H1 (cell line): ENCODE measurements around the gene DDX47.

ENCODE experiments used
- BCL11A ChIP-seq, 2 experiments: IDR thresholded peaks; one replicate each; pipeline ENCODE4 v1.6.1; 2011; ENCODE audit warnings: low read depth in 2 of 2, low read length in 2 of 2, mild to moderate bottlenecking in 2 of 2
- BRCA1 ChIP-seq: IDR thresholded peaks from 2 replicates; pipeline ENCODE4 v1.6.1; 2012; ENCODE audit warnings: low read depth, low read length, improper control_type of control experiment
- CEBPB ChIP-seq: IDR thresholded peaks from 2 replicates; pipeline ENCODE4 v1.6.1; 2012; ENCODE audit warnings: low read depth, low read length
- EZH2 ChIP-seq: fragments of 200-600 bp; sonication (generic); IDR thresholded peaks from 2 replicates; pipeline ENCODE4 v1.7.1; 2012; ENCODE audit warnings: low read depth, mild to moderate bottlenecking, moderate library complexity, low read length, inconsistent platforms; ENCODE audit not compliant: severe bottlenecking
- FOSL1 ChIP-seq: IDR thresholded peaks from 2 replicates; pipeline ENCODE4 v1.6.1; 2011; ENCODE audit warnings: mild to moderate bottlenecking, low read depth, low read length, moderate library complexity; ENCODE audit not compliant: insufficient read depth
- NRF1 ChIP-seq: IDR thresholded peaks from 2 replicates; pipeline ENCODE4 v1.6.1; 2011; ENCODE audit warnings: mild to moderate bottlenecking, low read depth, low read length, improper control_type of control experiment
- POLR2AphosphoS5 ChIP-seq: IDR thresholded peaks from 2 replicates; pipeline ENCODE4 v1.6.1; 2011; ENCODE audit warnings: low read depth, low read length
- RFX5 ChIP-seq: IDR thresholded peaks from 2 replicates; pipeline ENCODE4 v1.6.1; 2011; ENCODE audit warnings: low read depth, low read length, improper control_type of control experiment, borderline replicate concordance
- SP2 ChIP-seq: IDR thresholded peaks from 2 replicates; pipeline ENCODE4 v1.6.1; 2012; ENCODE audit warnings: mild to moderate bottlenecking, low read length, inconsistent platforms
- TF ChIP-seq, protein P1 (sequence below), 3 experiments: IDR thresholded peaks; 1 replicate in 2 of 3; 2 replicates in 1 of 3; pipeline versions ENCODE4 v1.5.1 to v1.6.1; 2011; ENCODE audit warnings: low read length in 3 of 3, mild to moderate bottlenecking in 3 of 3, inconsistent platforms in 2 of 3, low read depth in 1 of 3, moderate library complexity in 1 of 3; ENCODE audit not compliant: insufficient read depth in 1 of 3; ENCODE audit errors: control extremely low read depth in 1 of 3
- TF ChIP-seq, protein P2 (sequence below): IDR thresholded peaks from 2 replicates; pipeline ENCODE4 v1.6.1; 2011; ENCODE audit warnings: low read depth, mild to moderate bottlenecking, low read length; ENCODE audit not compliant: insufficient read depth
- TF ChIP-seq, protein P3 (sequence below): IDR thresholded peaks from 2 replicates; pipeline ENCODE4 v1.6.1; 2011; ENCODE audit warnings: low read length, improper control_type of control experiment
- TF ChIP-seq, protein P4 (sequence below): fragments of 300-600 bp; sonication (generic); IDR thresholded peaks from 2 replicates; pipeline ENCODE4 v1.7.1; 2012; ENCODE audit warnings: low read length, moderate library complexity, mild to moderate bottlenecking, inconsistent platforms; ENCODE audit not compliant: insufficient replicate concordance

DNA sequence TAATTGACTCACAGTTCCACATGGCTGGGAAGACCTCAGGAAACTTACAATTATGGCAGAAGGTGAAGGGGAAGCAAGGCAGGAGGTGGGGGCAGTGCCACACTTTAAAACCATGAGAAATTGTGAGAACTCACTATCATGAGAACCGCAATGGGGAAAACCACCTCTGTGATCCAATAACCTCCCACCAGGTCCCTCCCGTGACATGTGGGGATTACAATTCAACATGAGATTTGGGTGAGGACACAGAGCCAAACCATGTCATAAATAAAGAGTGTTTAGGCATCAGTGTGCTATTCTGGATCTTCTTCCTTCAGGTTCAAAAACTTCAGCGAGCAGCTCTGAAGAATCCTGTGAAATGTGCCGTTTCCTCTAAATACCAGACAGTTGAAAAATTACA lies 9.7 kb downstream of the DDX47 start:
- TF ChIP-seq BCL11A (IDR thresholded peaks at IDR 0.05; ENCODE audit: low read depth in 2 of 2, low read length in 2 of 2), result no peak
- TF ChIP-seq, protein P1, sequence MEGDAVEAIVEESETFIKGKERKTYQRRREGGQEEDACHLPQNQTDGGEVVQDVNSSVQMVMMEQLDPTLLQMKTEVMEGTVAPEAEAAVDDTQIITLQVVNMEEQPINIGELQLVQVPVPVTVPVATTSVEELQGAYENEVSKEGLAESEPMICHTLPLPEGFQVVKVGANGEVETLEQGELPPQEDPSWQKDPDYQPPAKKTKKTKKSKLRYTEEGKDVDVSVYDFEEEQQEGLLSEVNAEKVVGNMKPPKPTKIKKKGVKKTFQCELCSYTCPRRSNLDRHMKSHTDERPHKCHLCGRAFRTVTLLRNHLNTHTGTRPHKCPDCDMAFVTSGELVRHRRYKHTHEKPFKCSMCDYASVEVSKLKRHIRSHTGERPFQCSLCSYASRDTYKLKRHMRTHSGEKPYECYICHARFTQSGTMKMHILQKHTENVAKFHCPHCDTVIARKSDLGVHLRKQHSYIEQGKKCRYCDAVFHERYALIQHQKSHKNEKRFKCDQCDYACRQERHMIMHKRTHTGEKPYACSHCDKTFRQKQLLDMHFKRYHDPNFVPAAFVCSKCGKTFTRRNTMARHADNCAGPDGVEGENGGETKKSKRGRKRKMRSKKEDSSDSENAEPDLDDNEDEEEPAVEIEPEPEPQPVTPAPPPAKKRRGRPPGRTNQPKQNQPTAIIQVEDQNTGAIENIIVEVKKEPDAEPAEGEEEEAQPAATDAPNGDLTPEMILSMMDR (IDR thresholded peaks at IDR 0.05; ENCODE audit: control extremely low read depth in 1 of 3, insufficient read depth in 1 of 3, low read depth in 1 of 3, low read length in 3 of 3), result no peak
- TF ChIP-seq, protein P2, sequence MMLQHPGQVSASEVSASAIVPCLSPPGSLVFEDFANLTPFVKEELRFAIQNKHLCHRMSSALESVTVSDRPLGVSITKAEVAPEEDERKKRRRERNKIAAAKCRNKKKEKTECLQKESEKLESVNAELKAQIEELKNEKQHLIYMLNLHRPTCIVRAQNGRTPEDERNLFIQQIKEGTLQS, result no peak
- no peak for TF ChIP-seq NRF1
- TF ChIP-seq SP2, result no peak
- TF ChIP-seq FOSL1, result no peak
- TF ChIP-seq, protein P3, sequence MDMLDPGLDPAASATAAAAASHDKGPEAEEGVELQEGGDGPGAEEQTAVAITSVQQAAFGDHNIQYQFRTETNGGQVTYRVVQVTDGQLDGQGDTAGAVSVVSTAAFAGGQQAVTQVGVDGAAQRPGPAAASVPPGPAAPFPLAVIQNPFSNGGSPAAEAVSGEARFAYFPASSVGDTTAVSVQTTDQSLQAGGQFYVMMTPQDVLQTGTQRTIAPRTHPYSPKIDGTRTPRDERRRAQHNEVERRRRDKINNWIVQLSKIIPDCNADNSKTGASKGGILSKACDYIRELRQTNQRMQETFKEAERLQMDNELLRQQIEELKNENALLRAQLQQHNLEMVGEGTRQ, result no peak
- no peak for TF ChIP-seq EZH2
- TF ChIP-seq CEBPB, result no peak
- no peak for TF ChIP-seq RFX5
- no peak for TF ChIP-seq POLR2AphosphoS5
- TF ChIP-seq, protein P4, sequence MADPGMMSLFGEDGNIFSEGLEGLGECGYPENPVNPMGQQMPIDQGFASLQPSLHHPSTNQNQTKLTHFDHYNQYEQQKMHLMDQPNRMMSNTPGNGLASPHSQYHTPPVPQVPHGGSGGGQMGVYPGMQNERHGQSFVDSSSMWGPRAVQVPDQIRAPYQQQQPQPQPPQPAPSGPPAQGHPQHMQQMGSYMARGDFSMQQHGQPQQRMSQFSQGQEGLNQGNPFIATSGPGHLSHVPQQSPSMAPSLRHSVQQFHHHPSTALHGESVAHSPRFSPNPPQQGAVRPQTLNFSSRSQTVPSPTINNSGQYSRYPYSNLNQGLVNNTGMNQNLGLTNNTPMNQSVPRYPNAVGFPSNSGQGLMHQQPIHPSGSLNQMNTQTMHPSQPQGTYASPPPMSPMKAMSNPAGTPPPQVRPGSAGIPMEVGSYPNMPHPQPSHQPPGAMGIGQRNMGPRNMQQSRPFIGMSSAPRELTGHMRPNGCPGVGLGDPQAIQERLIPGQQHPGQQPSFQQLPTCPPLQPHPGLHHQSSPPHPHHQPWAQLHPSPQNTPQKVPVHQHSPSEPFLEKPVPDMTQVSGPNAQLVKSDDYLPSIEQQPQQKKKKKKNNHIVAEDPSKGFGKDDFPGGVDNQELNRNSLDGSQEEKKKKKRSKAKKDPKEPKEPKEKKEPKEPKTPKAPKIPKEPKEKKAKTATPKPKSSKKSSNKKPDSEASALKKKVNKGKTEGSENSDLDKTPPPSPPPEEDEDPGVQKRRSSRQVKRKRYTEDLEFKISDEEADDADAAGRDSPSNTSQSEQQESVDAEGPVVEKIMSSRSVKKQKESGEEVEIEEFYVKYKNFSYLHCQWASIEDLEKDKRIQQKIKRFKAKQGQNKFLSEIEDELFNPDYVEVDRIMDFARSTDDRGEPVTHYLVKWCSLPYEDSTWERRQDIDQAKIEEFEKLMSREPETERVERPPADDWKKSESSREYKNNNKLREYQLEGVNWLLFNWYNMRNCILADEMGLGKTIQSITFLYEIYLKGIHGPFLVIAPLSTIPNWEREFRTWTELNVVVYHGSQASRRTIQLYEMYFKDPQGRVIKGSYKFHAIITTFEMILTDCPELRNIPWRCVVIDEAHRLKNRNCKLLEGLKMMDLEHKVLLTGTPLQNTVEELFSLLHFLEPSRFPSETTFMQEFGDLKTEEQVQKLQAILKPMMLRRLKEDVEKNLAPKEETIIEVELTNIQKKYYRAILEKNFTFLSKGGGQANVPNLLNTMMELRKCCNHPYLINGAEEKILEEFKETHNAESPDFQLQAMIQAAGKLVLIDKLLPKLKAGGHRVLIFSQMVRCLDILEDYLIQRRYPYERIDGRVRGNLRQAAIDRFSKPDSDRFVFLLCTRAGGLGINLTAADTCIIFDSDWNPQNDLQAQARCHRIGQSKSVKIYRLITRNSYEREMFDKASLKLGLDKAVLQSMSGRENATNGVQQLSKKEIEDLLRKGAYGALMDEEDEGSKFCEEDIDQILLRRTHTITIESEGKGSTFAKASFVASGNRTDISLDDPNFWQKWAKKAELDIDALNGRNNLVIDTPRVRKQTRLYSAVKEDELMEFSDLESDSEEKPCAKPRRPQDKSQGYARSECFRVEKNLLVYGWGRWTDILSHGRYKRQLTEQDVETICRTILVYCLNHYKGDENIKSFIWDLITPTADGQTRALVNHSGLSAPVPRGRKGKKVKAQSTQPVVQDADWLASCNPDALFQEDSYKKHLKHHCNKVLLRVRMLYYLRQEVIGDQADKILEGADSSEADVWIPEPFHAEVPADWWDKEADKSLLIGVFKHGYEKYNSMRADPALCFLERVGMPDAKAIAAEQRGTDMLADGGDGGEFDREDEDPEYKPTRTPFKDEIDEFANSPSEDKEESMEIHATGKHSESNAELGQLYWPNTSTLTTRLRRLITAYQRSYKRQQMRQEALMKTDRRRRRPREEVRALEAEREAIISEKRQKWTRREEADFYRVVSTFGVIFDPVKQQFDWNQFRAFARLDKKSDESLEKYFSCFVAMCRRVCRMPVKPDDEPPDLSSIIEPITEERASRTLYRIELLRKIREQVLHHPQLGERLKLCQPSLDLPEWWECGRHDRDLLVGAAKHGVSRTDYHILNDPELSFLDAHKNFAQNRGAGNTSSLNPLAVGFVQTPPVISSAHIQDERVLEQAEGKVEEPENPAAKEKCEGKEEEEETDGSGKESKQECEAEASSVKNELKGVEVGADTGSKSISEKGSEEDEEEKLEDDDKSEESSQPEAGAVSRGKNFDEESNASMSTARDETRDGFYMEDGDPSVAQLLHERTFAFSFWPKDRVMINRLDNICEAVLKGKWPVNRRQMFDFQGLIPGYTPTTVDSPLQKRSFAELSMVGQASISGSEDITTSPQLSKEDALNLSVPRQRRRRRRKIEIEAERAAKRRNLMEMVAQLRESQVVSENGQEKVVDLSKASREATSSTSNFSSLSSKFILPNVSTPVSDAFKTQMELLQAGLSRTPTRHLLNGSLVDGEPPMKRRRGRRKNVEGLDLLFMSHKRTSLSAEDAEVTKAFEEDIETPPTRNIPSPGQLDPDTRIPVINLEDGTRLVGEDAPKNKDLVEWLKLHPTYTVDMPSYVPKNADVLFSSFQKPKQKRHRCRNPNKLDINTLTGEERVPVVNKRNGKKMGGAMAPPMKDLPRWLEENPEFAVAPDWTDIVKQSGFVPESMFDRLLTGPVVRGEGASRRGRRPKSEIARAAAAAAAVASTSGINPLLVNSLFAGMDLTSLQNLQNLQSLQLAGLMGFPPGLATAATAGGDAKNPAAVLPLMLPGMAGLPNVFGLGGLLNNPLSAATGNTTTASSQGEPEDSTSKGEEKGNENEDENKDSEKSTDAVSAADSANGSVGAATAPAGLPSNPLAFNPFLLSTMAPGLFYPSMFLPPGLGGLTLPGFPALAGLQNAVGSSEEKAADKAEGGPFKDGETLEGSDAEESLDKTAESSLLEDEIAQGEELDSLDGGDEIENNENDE, result no peak
- no peak for TF ChIP-seq BRCA1
